ENCODE measurements around the gene MGAT4A.
"Not testable (repeated sequence)": the region's sequence is repeated elsewhere in the genome, so short reads cannot be mapped to it uniquely, and the experiment has no call there.

Gene MGAT4A

GRCh38 chr2:98598781-98599428 lies 132.0 kb downstream of the MGAT4A start:
- DNase-seq, result no peak

- DNase-seq, result not testable (repeated sequence)
Observed at GRCh38 chr2:98594665-98595064, 136.3 kb downstream of the MGAT4A start.

GRCh38 chr2:98592565-98592964 lies 138.4 kb downstream of the MGAT4A start:
- DNase-seq, result no peak

GRCh38 chr2:98589489-98589888 lies 141.4 kb downstream of the MGAT4A start:
- no peak for DNase-seq

- no peak for DNase-seq
Observed at GRCh38 chr2:98588880-98589431, 142.0 kb downstream of the MGAT4A start.

- DNase-seq, result no peak
Observed at GRCh38 chr2:98586551-98587140, 144.3 kb downstream of the MGAT4A start.

GRCh38 chr2:98585386-98585785 lies 145.5 kb downstream of the MGAT4A start:
- DNase-seq, result no peak

GRCh38 chr2:98583816-98584618 lies 146.9 kb downstream of the MGAT4A start:
- no peak for DNase-seq

- DNase-seq, result no peak
Observed at GRCh38 chr2:98583276-98583675, 147.7 kb downstream of the MGAT4A start.

GRCh38 chr2:98582523-98582922 lies 148.4 kb downstream of the MGAT4A start:
- DNase-seq, result no peak

- DNase-seq, result no peak
Observed at GRCh38 chr2:98580656-98581284, 150.2 kb downstream of the MGAT4A start.

- DNase-seq, result no peak
Observed at GRCh38 chr2:98579926-98580325, 151.0 kb downstream of the MGAT4A start.

- DNase-seq, result no peak
Observed at GRCh38 chr2:98578231-98578630, 152.7 kb downstream of the MGAT4A start.

GRCh38 chr2:98577313-98577712 lies 153.6 kb downstream of the MGAT4A start:
- DNase-seq, result no peak

- DNase-seq, result no peak
Observed at GRCh38 chr2:98576666-98577312, 154.1 kb downstream of the MGAT4A start.

- DNase-seq, result no peak
Observed at GRCh38 chr2:98573426-98573825, 157.5 kb downstream of the MGAT4A start.

GRCh38 chr2:98572676-98573075 lies 158.3 kb downstream of the MGAT4A start:
- no peak for DNase-seq

- DNase-seq, result no peak
Observed at GRCh38 chr2:98572211-98572610, 158.7 kb downstream of the MGAT4A start.

GRCh38 chr2:98571796-98572195 lies 159.1 kb downstream of the MGAT4A start:
- DNase-seq, result no peak

GRCh38 chr2:98571121-98571701 lies 159.7 kb downstream of the MGAT4A start:
- no peak for DNase-seq

GRCh38 chr2:98570356-98570755 lies 160.6 kb downstream of the MGAT4A start:
- DNase-seq, result no peak

GRCh38 chr2:98569915-98570314 lies 161.0 kb downstream of the MGAT4A start:
- DNase-seq, result no peak
